HAP-1 (cell line): ENCODE measurements around the gene FMNL2.

Experiments used
- DNase-seq, 2 experiments: peaks; one replicate each; pipeline ENCODE4 v3.0.0-alpha.2; 2016 to 2020; ENCODE audit warnings: low spot score in 2 of 2
- H3K27me3 ChIP-seq: fragments of 250-450 bp; sonication (Bioruptor Pico); 2 replicates; pipeline ENCODE4 v1.5.1; 2020; ENCODE audit warnings: low read depth, mild to moderate bottlenecking, moderate library complexity
- H3K36me3 ChIP-seq: fragments of 250-450 bp; sonication (Bioruptor Pico); replicated peaks from 2 replicates; pipeline ENCODE4 v1.5.1; 2020; ENCODE audit warnings: mild to moderate bottlenecking
- H3K4me1 ChIP-seq: fragments of 250-450 bp; sonication (Bioruptor Pico); 2 replicates; pipeline ENCODE4 v1.5.1; 2020; ENCODE audit warnings: mild to moderate bottlenecking
- H3K4me3 ChIP-seq: fragments of 250-450 bp; sonication (Bioruptor Pico); 2 replicates; pipeline ENCODE4 v1.5.1; 2020; ENCODE audit warnings: mild to moderate bottlenecking, moderate library complexity
- H3K9me3 ChIP-seq: fragments of 250-450 bp; sonication (Bioruptor Pico); 2 replicates; pipeline ENCODE4 v1.5.1; 2020; ENCODE audit warnings: mild to moderate bottlenecking, moderate library complexity
- in situ Hi-C: fragments of 300-500 bp; cut with MboI; formaldehyde crosslinking; loops from 3 replicates; pipeline ENCODE4 v1.14.3; 2020; ENCODE audit warnings: low sequenced_read_pairs, inconsistent platforms, mixed read lengths

FMNL2 gene

GRCh38 chr2:152571048-152571766, 236.2 kb downstream of the FMNL2 start:
- H3K4me1 ChIP-seq, result no peaks in the 10 kb centered on the region

DNA sequence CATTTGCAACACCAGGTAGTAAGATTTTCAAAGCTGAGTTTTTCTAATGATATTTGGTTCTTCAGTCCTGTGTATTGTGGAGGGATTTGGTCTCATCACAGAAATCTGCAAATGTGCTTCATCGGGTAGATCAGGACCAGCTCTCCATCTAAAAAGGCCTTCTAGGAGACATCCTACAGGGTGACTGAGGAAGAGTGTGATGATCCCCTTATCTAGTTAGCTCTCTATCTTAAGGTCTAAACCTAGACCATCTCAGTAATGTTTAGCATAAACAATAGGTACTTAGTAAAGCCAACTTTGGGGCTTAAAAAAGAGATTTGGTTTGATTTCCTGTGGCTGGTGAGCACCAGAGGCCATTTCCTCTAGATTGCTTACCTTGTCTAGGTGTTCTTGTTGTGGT, 237.1 kb downstream of the FMNL2 start:
- Histone ChIP-seq H3K4me3 (no peak overlapping the region), H3K27me3 (no peaks in the 10 kb centered on the region), H3K36me3 (no peaks in the 10 kb centered on the region), H3K4me1 (0 out of 2 replicates have a peak, but pooled peaks cover under 1% of the 10 kb centered on the region), H3K9me3 (no peaks in the 10 kb centered on the region)
- in situ Hi-C loops, result no loop called here
- no peak for DNase-seq

More at GRCh38 chr2:152571048-152571766, 236.2 kb downstream of the FMNL2 start:
- Histone ChIP-seq H3K27me3 (no peaks in the 10 kb centered on the region), H3K36me3 (no peaks in the 10 kb centered on the region), H3K9me3 (no peaks in the 10 kb centered on the region), H3K4me3 (no peak overlapping the region)
- DNase-seq, result no peak
- in situ Hi-C loops, result no loop called here

GRCh38 chr2:152573168-152573567, 238.2 kb downstream of the FMNL2 start:
- DNase-seq, result no peak
- H3K27me3 ChIP-seq, result no peaks in the 10 kb centered on the region
- no peaks in the 10 kb centered on the region for H3K9me3 ChIP-seq
- H3K4me1 ChIP-seq, result peaks cover 10% of the 10 kb centered on the region
- no peaks in the 10 kb centered on the region for H3K36me3 ChIP-seq
- in situ Hi-C loops, result no loop called here
- H3K4me3 ChIP-seq, result no peak overlapping the region

DNA sequence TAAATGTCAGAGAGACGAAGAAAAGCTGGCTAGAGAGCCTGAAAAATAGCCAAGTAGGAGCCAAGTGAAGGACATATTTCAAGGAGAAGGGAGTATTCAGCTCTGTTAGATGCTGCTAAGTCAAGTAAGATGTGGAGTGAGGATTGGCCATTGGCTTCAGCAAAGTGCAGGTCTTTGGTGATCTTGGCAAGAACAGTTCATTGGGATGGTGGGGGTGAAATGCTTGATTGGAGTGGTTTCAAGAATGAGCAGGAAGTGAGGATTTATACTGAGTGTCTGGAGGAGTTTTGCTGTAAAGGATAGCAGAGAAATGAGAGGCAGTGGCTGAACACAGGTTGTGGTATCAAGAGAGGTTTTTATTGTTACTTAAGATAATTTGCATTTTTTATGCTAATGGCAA, 242.6 kb downstream of the FMNL2 start:
- peaks cover 11% of the 10 kb centered on the region for H3K4me1 ChIP-seq
- H3K27me3 ChIP-seq, result no peaks in the 10 kb centered on the region
- H3K4me3 ChIP-seq, result no peak overlapping the region
- H3K36me3 ChIP-seq, result no peaks in the 10 kb centered on the region
- no peak for DNase-seq
- in situ Hi-C loops, result no loop called here
- no peaks in the 10 kb centered on the region for H3K9me3 ChIP-seq

- no peaks in the 10 kb centered on the region for H3K27me3 ChIP-seq
- in situ Hi-C loops, result no loop called here
- H3K4me3 ChIP-seq, result no peak overlapping the region
- no peaks in the 10 kb centered on the region for H3K9me3 ChIP-seq
- H3K4me1 ChIP-seq, result peaks cover 11% of the 10 kb centered on the region
- DNase-seq, result no peak
- H3K36me3 ChIP-seq, result no peaks in the 10 kb centered on the region
These were observed 243.6 kb downstream of the FMNL2 start for GRCh38 chr2:152578573-152578972.

- Histone ChIP-seq H3K4me1 (peaks cover 11% of the 10 kb centered on the region), H3K4me3 (no peak overlapping the region), H3K27me3 (no peaks in the 10 kb centered on the region), H3K9me3 (no peaks in the 10 kb centered on the region), H3K36me3 (no peaks in the 10 kb centered on the region)
- in situ Hi-C loops, result no loop called here
- no peak for DNase-seq
These were observed 245.7 kb downstream of the FMNL2 start for GRCh38 chr2:152580714-152581113.

GRCh38 chr2:152581360-152581759, 246.4 kb downstream of the FMNL2 start:
- Histone ChIP-seq H3K4me3 (no peak overlapping the region), H3K36me3 (no peaks in the 10 kb centered on the region), H3K4me1 (peaks cover 11% of the 10 kb centered on the region), H3K9me3 (no peaks in the 10 kb centered on the region), H3K27me3 (no peaks in the 10 kb centered on the region)
- DNase-seq, result peak in 1 of 2 experiments; percentile 16
- in situ Hi-C loops, result no loop called here

GRCh38 chr2:152582081-152582480, 247.1 kb downstream of the FMNL2 start:
- no peak for DNase-seq
- Histone ChIP-seq H3K9me3 (no peaks in the 10 kb centered on the region), H3K4me3 (no peak overlapping the region), H3K36me3 (no peaks in the 10 kb centered on the region), H3K4me1 (peaks cover 10% of the 10 kb centered on the region), H3K27me3 (no peaks in the 10 kb centered on the region)
- in situ Hi-C loops, result no loop called here

DNA sequence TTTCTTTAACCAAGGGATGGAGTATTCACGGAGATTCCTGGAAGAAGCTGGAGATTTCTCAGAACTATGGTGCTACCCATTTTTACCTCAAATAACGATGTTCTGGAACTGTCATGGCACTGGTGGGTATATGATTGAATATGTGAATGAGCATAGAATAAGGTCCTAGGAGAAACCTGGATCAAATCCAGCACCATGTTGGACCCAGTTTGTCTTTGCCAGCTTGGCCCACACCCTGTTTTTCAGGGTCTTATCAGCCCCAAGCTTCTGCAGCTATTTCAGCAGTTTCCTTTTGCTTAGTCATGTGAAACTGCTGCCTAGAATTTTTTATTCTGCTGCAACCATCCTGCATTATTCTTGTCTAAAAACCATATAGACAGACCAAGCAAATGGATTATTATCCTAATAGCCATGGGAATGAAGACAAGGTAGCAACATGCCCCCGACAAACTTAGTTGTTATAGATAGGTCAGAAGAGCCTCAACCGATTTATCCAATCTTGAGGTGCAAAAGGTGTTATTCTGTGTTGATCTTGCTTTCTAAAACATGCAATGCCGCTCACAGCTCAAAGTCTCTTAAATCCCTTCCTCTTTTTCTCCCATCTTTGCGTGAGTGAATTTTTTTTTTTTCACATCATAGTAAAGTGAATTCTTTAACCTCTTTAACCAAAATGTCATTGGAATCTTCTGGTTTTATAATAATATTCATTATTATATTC, 248.7 kb downstream of the FMNL2 start:
- Histone ChIP-seq H3K27me3 (no peaks in the 10 kb centered on the region), H3K4me1 (no peaks in the 10 kb centered on the region), H3K4me3 (no peak overlapping the region), H3K36me3 (no peaks in the 10 kb centered on the region), H3K9me3 (no peaks in the 10 kb centered on the region)
- no peak for DNase-seq
- in situ Hi-C loops, result no loop called here

DNA sequence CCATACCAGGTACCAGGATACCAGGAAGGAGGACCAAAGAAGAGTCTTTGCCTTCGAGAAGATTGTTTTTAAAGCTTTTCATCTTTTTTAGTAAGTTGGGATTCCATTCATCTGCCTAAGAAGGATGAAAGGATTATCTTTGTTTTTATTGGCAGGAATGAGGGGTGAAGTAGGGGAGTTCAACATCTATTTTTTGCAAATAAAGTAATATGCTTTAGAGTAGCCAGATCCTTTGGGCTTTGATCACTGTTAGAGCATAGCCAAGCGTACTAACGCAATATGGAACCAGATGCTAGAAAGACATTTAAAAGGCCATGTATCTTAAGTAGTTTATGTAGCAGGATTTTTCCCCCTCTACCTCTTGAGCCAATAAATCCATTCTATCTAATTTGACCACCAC, 249.3 kb downstream of the FMNL2 start:
- DNase-seq, result no peak
- Histone ChIP-seq H3K36me3 (no peaks in the 10 kb centered on the region), H3K4me3 (no peak overlapping the region), H3K4me1 (no peaks in the 10 kb centered on the region), H3K9me3 (no peaks in the 10 kb centered on the region), H3K27me3 (no peaks in the 10 kb centered on the region)
- in situ Hi-C loops, result no loop called here

DNA sequence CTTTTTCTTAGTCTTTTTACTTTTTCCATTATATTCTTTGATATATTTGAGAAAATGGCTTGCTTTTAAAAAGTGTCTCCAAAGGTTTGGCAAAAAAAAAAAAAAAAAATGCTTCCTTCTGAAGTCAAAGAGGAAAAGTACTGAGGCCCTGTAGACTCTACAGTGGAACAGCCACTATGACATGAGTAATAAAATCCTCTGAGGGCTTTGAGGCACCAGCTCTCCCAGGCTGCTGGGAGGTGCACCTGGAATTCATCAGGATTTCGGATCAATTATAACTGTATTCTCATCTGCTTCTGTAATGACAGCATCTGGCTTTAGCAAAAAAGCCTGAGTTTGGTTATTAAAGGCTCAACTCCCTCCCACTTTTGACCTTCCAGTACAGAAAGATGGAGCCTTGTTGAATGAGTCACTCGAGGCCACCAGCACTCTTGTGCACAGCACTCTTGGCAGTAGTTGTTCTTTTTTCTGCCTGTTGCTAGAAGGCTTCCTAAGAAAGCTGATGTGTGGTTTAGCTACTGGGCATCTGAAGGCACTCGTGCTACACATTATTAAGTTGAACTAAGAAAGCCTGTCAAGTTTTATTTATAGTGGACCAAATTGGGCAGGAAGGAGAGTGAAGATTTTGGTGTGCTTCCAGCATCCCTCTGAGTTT, 251.0 kb downstream of the FMNL2 start:
- H3K4me1 ChIP-seq, result no peaks in the 10 kb centered on the region
- no peaks in the 10 kb centered on the region for H3K36me3 ChIP-seq
- in situ Hi-C loops, result no loop called here
- DNase-seq, result no peak
- no peaks in the 10 kb centered on the region for H3K27me3 ChIP-seq
- H3K9me3 ChIP-seq, result no peaks in the 10 kb centered on the region
- no peak overlapping the region for H3K4me3 ChIP-seq

- no peak overlapping the region for H3K4me3 ChIP-seq
- no peaks in the 10 kb centered on the region for H3K27me3 ChIP-seq
- in situ Hi-C loops, result no loop called here
- no peaks in the 10 kb centered on the region for H3K36me3 ChIP-seq
- H3K4me1 ChIP-seq, result no peaks in the 10 kb centered on the region
- H3K9me3 ChIP-seq, result no peaks in the 10 kb centered on the region
- no peak for DNase-seq
These were observed 252.4 kb downstream of the FMNL2 start for GRCh38 chr2:152587187-152587947.

GRCh38 chr2:152588998-152589397, 254.0 kb downstream of the FMNL2 start:
- H3K9me3 ChIP-seq, result no peaks in the 10 kb centered on the region
- in situ Hi-C loops, result no loop called here
- no peak for DNase-seq
- H3K4me3 ChIP-seq, result no peak overlapping the region
- no peaks in the 10 kb centered on the region for H3K36me3 ChIP-seq
- H3K27me3 ChIP-seq, result no peaks in the 10 kb centered on the region
- no peaks in the 10 kb centered on the region for H3K4me1 ChIP-seq
